Measurements from ENCODE around the gene NAT8L. TPM values are rescaled to one million over a fixed set of nuclear protein-coding genes. Genes with fewer than 3 reads are reported as not detected.
A peak's percentile ranks its signal among the peaks of the same experiment; 100 is the strongest.

Gene NAT8L
- total and polyA plus RNA-seq, 2 of the 13 experiments (the other 11 are each of a cell fraction or from before 2014, with no cell fraction given), result 2.2 to 3.3 TPM

DNA sequence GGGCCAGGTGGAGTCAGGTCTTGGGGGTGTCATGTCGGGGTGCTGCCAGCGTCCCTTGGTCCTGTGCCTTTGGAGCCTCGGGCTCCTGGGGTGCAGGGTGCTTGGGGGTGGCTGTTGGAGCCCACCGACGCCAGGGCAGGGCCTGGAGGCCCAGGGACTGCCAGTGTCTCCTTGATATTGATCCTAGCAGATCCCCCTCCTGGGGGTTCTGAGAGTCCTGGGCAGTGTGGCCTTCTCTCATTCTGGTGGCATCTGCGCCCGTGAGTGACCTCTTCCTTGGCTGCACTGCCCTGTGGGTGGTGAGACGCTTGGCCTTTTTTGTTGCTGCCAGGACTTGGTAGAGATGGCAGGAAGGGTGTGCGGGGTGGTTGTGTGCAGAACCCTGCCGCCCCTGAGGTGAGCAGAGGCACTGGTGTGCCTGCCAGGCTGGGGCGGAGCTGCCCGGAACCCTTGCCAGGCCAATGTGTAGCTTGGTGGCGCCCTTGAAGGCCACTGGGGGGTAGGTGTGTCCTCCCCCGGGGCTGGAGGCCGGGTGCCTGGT, 7.0 kb downstream of the NAT8L start:
- Histone ChIP-seq H4K20me1 (ENCODE audit: insufficient read depth, low read length) (no peaks in the 10 kb centered on the region), H3K27me3 (ENCODE audit: control insufficient read depth in 1 of 2, insufficient read depth in 2 of 2, low read length in 2 of 2) (no peaks in the 10 kb centered on the region), H3K79me2 (ENCODE audit: insufficient read depth, low read length) (no peaks in the 10 kb centered on the region), H3K27ac (ENCODE audit: extremely low read length, insufficient read depth, low read length) (no peak overlapping the region), H3K4me1 (ENCODE audit: insufficient read depth, low read length) (peaks cover 62% of the 10 kb centered on the region), H3K9me3 (ENCODE audit: low read length) (no peaks in the 10 kb centered on the region), H3K9ac (ENCODE audit: insufficient read depth, low read depth, low read length) (no peak overlapping the region), H2AFZ (ENCODE audit: low read length) (no peak overlapping the region), H3K4me3 (replicated peaks in 1 of 3; ENCODE audit: insufficient read depth in 1 of 3, low read depth in 2 of 3, low read length in 3 of 3) (no peak overlapping the region), H3K36me3 (replicated peaks in 1 of 2; ENCODE audit: control insufficient read depth in 1 of 2, insufficient read depth in 2 of 2, low read length in 2 of 2) (no peaks in the 10 kb centered on the region), H3K4me2 (ENCODE audit: low read depth, low read length) (peak overlapping the region; percentile 32; the same call in 1 of the 2 replicates)
- peak; percentile 35 for TF ChIP-seq AGO2 (optimal IDR thresholded peaks at IDR 0.05; ENCODE audit: low read depth, low read length)
- TF ChIP-seq NBN (conservative IDR thresholded peaks at IDR 0.05), result no peak
- TF ChIP-seq HNRNPL (IDR thresholded peaks at IDR 0.05; ENCODE audit: low read depth, low read length), result peak; percentile 62; the same call in 1 of the 2 replicates
- ATAC-seq, result no peak
- CTCF ChIA-PET (ENCODE audit: low intra/inter-chr PET ratio, low total read pairs), result no interaction called here
- intact Hi-C loops (cut with micrococcal nuclease; ENCODE audit: unreplicated experiment), result no loop called here
- FAIRE-seq, result no peak
- no TSS peak for BruUV-seq (replicated peaks)
- DNase-seq (ENCODE audit: low spot score), result no peak
- POLR2A ChIA-PET, result no interaction called here
- 58% methylated on average over 6 of the region's 15 CpGs for WGBS (ENCODE audit: low lambda C conversion rate)
- in situ Hi-C loops (cut with HindIII; ENCODE audit: extremely low pct_ligation_motif_present, low pct_unique_long_range_greater_than_20kb), result no loop called here

DNA sequence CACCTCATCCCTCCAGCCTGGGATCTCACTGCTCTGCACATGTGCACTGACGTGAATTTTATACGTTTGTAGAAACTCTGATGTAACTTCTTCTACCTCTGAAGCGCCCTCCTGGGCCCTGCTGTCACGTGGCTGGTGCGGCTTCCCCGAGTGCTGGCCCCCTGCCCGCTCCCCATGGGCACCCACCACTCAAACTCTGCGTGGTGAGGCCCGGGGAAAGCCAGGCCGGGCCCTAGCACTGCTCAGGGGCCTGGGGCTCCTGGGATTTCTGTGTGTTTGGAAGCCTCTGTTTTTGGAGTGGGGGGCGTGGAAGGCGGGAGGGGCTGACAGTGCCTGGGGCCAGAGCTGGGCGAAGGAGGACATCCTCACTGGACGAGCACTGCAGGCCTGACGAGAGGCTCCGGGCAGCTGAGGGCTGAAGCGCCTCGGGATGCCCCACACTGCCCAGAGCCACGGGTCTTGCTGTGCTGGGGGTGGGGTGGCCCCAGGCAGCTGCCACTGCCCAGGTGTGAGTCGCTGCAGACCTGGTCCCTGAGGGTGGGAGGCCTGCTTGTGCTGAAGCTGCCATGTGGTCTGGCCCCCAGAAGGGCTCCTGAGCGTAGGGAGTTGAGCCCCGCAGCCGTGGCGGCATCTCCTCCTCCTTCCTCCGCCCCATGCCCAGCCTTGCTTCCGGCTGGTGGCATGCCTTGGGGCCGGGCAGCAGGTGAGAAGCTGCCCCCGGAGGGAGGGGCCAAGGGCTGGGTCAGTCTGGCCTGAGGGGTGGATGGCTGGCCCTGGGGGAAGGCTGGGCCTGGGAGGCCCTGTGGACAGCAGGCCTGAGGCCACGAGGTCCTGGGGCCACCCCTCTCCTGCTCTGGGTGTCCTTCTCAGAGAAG, 7.7 kb downstream of the NAT8L start:
- intact Hi-C loops (cut with micrococcal nuclease; ENCODE audit: unreplicated experiment) (no loop called here), in situ Hi-C loops (cut with HindIII; ENCODE audit: extremely low pct_ligation_motif_present, low pct_unique_long_range_greater_than_20kb) (no loop called here)
- Histone ChIP-seq H3K9ac (ENCODE audit: insufficient read depth, low read depth, low read length) (no peak overlapping the region), H3K4me2 (ENCODE audit: low read depth, low read length) (peak overlapping the region; percentile 32; the same call in 1 of the 2 replicates), H3K27me3 (ENCODE audit: control insufficient read depth in 1 of 2, insufficient read depth in 2 of 2, low read length in 2 of 2) (no peaks in the 10 kb centered on the region), H3K4me3 (replicated peaks in 1 of 3; ENCODE audit: insufficient read depth in 1 of 3, low read depth in 2 of 3, low read length in 3 of 3) (no peak overlapping the region; a peak in 1 of 6 replicates), H3K79me2 (ENCODE audit: insufficient read depth, low read length) (no peaks in the 10 kb centered on the region), H3K9me3 (ENCODE audit: low read length) (no peaks in the 10 kb centered on the region), H3K27ac (ENCODE audit: extremely low read length, insufficient read depth, low read length) (no peak overlapping the region), H3K4me1 (ENCODE audit: insufficient read depth, low read length) (peaks cover 62% of the 10 kb centered on the region), H2AFZ (ENCODE audit: low read length) (no peak overlapping the region), H4K20me1 (ENCODE audit: insufficient read depth, low read length) (no peaks in the 10 kb centered on the region), H3K36me3 (replicated peaks in 1 of 2; ENCODE audit: control insufficient read depth in 1 of 2, insufficient read depth in 2 of 2, low read length in 2 of 2) (no peaks in the 10 kb centered on the region)
- no peak for DNase-seq (ENCODE audit: low spot score)
- CTCF ChIA-PET (ENCODE audit: low intra/inter-chr PET ratio, low total read pairs), result no interaction called here
- POLR2A ChIA-PET, result no interaction called here
- FAIRE-seq, result no peak
- WGBS (ENCODE audit: low lambda C conversion rate), result 36% methylated on average over 4 of the region's 29 CpGs
- peak; percentile 3 for ATAC-seq
- BruUV-seq (replicated peaks), result no TSS peak
- peak; percentile 81; the same call in 1 of the 2 replicates for TF ChIP-seq HNRNPL (IDR thresholded peaks at IDR 0.05; ENCODE audit: low read depth, low read length)
- TF ChIP-seq, protein P1, sequence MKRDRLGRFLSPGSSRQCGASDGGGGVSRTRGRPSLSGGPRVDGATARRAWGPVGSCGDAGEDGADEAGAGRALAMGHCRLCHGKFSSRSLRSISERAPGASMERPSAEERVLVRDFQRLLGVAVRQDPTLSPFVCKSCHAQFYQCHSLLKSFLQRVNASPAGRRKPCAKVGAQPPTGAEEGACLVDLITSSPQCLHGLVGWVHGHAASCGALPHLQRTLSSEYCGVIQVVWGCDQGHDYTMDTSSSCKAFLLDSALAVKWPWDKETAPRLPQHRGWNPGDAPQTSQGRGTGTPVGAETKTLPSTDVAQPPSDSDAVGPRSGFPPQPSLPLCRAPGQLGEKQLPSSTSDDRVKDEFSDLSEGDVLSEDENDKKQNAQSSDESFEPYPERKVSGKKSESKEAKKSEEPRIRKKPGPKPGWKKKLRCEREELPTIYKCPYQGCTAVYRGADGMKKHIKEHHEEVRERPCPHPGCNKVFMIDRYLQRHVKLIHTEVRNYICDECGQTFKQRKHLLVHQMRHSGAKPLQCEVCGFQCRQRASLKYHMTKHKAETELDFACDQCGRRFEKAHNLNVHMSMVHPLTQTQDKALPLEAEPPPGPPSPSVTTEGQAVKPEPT (CRISPR knock-in tag; IDR thresholded peaks at IDR 0.05; ENCODE audit: low read depth), result no peak
- 0 out of 2 replicates have a peak, but pooled peaks have one; percentile 0 for TF ChIP-seq HOXA3 (CRISPR knock-in tag; IDR thresholded peaks at IDR 0.05)
- TF ChIP-seq, protein P2, sequence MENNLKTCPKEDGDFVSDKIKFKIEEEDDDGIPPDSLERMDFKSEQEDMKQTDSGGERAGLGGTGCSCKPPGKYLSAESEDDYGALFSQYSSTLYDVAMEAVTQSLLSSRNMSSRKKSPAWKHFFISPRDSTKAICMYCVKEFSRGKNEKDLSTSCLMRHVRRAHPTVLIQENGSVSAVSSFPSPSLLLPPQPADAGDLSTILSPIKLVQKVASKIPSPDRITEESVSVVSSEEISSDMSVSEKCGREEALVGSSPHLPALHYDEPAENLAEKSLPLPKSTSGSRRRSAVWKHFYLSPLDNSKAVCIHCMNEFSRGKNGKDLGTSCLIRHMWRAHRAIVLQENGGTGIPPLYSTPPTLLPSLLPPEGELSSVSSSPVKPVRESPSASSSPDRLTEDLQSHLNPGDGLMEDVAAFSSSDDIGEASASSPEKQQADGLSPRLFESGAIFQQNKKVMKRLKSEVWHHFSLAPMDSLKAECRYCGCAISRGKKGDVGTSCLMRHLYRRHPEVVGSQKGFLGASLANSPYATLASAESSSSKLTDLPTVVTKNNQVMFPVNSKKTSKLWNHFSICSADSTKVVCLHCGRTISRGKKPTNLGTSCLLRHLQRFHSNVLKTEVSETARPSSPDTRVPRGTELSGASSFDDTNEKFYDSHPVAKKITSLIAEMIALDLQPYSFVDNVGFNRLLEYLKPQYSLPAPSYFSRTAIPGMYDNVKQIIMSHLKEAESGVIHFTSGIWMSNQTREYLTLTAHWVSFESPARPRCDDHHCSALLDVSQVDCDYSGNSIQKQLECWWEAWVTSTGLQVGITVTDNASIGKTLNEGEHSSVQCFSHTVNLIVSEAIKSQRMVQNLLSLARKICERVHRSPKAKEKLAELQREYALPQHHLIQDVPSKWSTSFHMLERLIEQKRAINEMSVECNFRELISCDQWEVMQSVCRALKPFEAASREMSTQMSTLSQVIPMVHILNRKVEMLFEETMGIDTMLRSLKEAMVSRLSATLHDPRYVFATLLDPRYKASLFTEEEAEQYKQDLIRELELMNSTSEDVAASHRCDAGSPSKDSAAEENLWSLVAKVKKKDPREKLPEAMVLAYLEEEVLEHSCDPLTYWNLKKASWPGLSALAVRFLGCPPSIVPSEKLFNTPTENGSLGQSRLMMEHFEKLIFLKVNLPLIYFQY (CRISPR knock-in tag; IDR thresholded peaks at IDR 0.05; ENCODE audit: borderline replicate concordance), result no peak
- TF ChIP-seq, protein P3, sequence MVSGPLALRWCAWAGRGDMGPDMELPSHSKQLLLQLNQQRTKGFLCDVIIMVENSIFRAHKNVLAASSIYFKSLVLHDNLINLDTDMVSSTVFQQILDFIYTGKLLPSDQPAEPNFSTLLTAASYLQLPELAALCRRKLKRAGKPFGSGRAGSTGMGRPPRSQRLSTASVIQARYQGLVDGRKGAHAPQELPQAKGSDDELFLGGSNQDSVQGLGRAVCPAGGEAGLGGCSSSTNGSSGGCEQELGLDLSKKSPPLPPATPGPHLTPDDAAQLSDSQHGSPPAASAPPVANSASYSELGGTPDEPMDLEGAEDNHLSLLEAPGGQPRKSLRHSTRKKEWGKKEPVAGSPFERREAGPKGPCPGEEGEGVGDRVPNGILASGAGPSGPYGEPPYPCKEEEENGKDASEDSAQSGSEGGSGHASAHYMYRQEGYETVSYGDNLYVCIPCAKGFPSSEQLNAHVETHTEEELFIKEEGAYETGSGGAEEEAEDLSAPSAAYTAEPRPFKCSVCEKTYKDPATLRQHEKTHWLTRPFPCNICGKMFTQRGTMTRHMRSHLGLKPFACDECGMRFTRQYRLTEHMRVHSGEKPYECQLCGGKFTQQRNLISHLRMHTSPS (CRISPR knock-in tag; IDR thresholded peaks at IDR 0.05; ENCODE audit: low read depth), result peak; percentile 30; the same call in 1 of the 2 replicates
- peak; percentile 46 for TF ChIP-seq ZFX (CRISPR knock-in tag; IDR thresholded peaks at IDR 0.05; ENCODE audit: low read depth)
